K562 (cell line): ENCODE data around the gene AGAP1.

Source experiments
- ATF3 ChIP-seq, 2 experiments: fragments of 450-650 bp in 1 of 2; sonication (generic) in 1 of 2; formaldehyde crosslinking in 1 of 2; IDR thresholded peaks in 1 of 2; conservative IDR thresholded peaks in 1 of 2; 2 replicates each; pipeline versions ENCODE4 v1.6.1 to v1.8.1; 2016 to 2023; ENCODE audit warnings: mild to moderate bottlenecking in 2 of 2, moderate library complexity in 2 of 2, inconsistent platforms in 1 of 2, missing genetic modification reagents in 1 of 2
- GTF3C2 ChIP-seq: IDR thresholded peaks from 3 replicates; pipeline ENCODE4 v1.6.1; 2011; ENCODE audit warnings: borderline replicate concordance, mild to moderate bottlenecking, moderate library complexity; ENCODE audit not compliant: insufficient read length; ENCODE audit errors: extremely low read depth
- MED1 ChIP-seq: sonication (generic); formaldehyde crosslinking; IDR thresholded peaks from 2 replicates; pipeline ENCODE4 v1.8.1; 2023; ENCODE audit warnings: missing genetic modification reagents, borderline replicate concordance
- NFRKB ChIP-seq: fragments of 450-650 bp; IDR thresholded peaks from 2 replicates; pipeline ENCODE4 v1.6.1; 2016; ENCODE audit warnings: low read depth
- NR2F6 ChIP-seq: fragments of 450-650 bp; formaldehyde crosslinking; IDR thresholded peaks from 2 replicates; pipeline ENCODE4 v1.4.0; 2020; ENCODE audit warnings: mild to moderate bottlenecking
- POLR2A ChIP-seq: fragments of 450-650 bp; conservative IDR thresholded peaks from 2 replicates; pipeline ENCODE4 v1.6.1; 2016

GRCh38 chr2:235591921-235592320 is 98.1 kb downstream of the AGAP1 start:
- TF ChIP-seq GTF3C2 (no peak), NFRKB (no peak), NR2F6 (CRISPR knock-in tag) (no peak), MED1 (CRISPR knock-in tag) (no peak), POLR2A (no peak), ATF3 (IDR thresholded peaks at IDR 0.05) (no peak), ATF3 (CRISPR knock-in tag; conservative IDR thresholded peaks at IDR 0.05) (no peak)
